Neural progenitor cell (in vitro differentiated cells): ENCODE results near the gene SMIM31.

Experiments
- CTCF ChIP-seq: fragments of 200-600 bp; sonication (generic); IDR thresholded peaks from 2 replicates; pipeline ENCODE4 v1.5.1; 2017; ENCODE audit warnings: antibody characterized with exemption, mild to moderate bottlenecking
- EZH2 ChIP-seq: fragments of 200-600 bp; sonication (generic); IDR thresholded peaks from 2 replicates; pipeline ENCODE4 v1.6.1; 2017; ENCODE audit warnings: antibody characterized with exemption, mild to moderate bottlenecking, moderate library complexity

GRCh38 chr4:164725066-164725465 lies 28.9 kb upstream of the SMIM31 start:
- TF ChIP-seq CTCF (no peak), EZH2 (no peak)
